Retina (tissue), 1 donor: ENCODE results near the gene ZNF324.
A peak's percentile ranks its signal among the peaks of the same experiment; 100 is the strongest.
"Not testable (repeated sequence)": the region's sequence is repeated elsewhere in the genome, so short reads cannot be mapped to it uniquely, and the experiment has no call there.

ENCODE experiments used
- DNase-seq: peaks from one replicate; pipeline ENCODE4 v3.0.0-alpha.2; 2016

The ZNF324 gene

DNA sequence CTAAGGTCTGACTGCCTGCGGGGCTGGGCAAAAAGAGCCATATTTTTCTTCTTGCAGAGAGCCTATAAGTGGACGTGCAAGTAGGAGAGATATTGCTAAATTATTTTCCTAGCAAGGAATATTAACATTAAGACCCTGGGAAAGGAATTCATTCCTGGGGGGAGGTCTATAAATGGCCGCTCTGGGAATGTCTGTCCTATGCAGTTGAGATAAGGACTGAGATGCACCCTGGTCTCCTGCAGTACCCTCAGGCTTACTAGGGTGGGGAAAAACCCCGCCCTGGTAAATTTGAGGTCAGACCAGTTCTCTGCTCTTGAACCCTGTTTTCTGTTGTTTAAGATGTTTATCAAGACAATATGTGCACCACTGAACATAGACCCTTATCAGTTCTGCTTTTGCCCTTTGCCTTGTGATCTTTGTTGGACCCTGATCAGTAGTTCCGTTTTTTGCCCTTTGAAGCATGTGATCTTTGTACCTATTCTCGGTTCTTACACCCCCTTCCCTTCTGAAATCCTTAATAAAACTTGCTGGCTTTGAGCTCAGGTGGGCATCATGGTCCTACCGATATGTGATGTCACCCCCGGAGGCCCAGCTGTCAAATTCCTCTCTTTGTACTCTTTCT is 40.8 kb downstream of the ZNF324 start:
- DNase-seq = not testable (repeated sequence)

DNA sequence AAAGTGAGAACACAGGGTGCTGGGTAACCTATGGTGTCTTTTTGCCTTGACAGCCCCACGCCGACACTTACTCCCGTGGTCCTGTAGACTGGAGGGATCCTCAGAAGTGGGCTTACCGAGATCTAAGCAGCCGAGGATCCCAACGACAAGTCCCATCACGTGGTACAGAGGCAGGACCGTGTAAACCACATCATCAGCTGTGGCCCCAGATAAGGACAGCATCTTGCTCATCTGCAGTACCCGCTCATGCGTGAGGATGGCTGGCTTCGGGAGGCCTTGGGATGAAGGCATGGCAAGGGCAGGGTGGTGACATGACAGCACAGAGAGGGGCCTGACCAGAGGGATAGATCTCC is 42.8 kb downstream of the ZNF324 start:
- DNase-seq = no peak

DNA sequence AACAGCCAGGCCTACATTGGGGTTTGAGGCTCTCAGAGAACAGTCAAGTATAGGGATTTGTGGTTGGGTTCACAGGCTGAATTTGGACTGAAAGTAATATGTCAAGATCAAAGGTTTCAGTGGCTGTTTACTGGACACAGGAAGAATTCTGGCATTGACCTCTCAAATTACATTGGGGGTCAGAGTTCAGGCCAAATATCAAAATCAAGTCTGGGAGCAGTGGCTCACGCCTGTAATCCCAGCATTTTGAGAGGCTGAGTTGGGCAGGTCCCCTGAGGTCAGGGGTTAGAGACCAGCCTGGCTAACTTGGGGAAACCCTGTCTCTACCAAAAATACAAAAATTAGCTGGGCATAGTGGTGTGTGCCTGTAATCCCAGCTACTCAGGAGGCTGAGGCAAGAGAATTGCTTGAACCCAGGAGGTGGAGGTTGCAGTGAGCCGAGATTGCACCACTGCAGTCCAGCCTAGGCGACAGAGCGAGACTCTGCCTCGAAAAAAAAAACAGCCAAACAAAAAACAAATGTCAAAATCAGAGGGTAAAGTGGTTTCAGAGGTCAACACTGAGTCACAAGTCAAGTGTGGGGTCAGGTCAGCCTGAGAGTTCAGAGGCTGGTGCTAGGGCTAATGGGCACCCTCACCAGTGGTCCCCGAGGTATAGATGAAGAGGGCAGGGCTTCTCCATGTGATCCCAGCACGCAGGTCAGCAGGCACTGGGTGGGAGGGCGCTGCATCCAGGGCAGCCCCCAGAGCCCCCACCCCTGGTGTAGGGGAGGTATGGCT is 43.4 kb downstream of the ZNF324 start:
- DNase-seq = no peak

DNA sequence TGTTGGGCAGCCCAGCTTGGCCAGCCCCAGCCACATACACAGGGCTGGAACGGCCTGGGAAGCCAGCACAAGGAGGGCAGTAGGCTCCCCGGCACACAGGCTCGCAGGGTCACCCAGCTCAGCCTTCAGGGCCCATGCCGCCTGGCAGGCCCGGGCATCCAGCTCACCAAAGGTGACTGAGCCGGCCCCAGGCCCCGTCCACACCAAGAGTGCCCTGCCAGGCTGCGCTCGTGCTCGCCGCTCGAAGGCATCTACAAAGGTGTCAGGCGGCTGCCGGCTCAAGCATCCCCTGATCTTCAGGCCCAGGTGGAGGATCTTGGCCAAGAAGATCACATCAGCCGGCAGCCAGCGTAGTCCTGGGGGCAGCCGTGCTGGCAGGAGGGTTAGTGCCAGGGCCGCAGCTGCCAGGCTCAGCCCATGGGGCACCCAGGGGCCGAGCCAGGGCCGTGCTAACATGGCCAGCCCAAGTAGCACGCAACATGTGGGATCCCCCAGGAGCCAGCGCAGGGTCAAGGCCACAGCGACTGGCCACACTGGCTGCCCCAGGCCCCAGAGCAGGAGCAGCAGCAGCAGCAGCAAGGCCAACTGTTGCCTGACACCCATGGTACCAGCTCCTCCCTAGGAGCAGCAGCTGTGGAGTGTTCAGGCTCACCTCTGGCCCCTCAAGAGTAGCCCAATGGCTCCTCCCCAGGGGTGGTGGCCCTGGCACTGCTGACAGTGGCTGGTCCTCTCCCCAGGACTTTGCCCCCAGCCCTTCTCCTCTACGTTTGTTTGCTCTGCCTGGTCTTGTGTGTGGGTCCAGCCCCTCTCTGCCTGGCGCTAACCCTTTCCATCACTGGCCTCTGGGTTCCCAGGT is 44.7 kb downstream of the ZNF324 start, which contains the start of gene SLC27A5:
TSS of gene SLC27A5 (minus strand) at position 640 of the 856 bp plus-strand sequence. CDS start at position 603, 37 bp downstream.
- DNase-seq = no peak

DNA sequence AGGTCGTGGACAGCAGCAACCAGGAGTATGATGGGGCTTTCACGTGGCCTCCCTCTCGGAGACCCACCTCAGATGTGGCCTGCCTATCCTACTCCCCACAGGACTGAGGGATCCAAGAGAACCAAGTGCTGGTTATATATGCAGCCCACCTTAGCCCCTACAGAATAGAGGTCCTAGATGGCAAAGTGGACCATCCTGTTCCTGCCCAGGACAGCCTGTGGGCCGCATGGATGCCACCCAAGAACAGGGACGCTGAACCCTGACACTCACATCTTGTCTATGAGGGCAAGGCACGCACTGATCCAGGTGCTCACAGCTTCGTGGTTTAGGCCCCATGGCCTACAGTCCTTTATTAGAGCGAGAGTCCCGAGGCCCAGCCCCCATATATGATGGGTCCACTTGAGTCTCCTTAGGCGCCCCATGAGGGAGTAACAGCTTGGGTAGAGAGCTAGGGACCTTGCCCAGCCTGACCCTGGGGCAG is 46.4 kb downstream of the ZNF324 start:
- DNase-seq = no peak

DNA sequence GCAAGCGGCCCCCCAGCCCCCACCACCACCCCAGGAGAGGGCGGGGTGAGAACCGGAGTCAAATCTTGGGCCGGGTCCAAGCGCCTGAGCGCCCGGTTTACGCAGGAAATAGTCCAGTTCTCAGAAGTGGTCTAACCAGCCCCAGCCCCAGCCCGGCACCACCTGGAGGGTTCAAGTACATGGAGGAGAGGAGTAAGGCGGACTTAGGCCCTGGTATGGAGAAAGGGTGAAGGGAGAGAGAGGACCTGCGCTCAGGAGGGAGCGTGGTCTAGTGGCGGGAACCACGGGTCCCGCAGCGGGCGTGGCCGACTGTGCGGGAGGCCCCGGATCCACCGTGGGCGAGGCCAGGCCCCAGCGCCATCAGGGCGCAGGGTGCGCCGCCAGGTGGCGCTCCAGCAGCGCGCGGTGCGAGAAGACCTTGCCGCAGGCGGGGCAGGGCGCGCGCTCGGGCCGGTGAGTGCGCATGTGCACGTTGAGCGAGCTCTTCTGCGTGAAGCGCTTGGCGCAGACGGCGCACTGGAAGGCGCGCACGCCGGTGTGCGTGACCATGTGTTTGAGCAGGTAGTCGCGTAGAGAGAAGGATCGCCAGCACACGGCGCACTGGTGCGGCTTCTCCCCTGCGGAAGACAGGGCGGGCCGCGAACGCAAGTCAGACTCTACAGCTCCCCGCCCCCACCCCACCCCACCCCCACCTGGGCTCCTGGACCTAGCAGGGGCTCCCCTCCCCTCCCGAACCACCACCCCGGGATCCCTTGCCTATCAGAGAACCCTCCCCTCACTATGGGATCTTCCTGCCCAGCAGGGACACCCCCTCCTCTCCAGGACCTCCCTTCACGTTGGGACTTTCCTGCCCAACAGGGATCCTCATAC is 47.0 kb downstream of the ZNF324 start:
- peak; percentile 93 for DNase-seq

DNA sequence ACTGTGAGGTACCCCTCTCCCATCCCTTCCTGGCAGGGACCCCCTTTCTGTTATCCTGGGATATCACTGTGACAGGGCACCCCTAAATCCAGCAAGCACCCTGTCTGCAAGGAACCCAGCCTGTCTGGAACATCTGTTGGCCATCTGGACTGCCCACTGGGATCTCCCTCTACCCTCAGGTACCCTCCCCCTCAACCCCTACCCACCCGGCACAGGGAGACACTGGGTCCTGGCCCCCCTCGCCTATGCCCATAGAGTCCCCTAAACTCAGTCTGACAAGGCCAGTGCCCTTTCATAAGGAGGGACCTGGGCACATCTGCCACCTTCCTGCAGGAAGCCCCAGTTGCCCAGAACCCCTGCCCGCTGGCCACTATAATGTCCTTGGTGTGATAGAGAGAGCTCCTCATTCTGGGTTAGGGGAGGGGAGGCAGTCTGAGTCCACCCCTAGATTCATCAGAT is 47.7 kb downstream of the ZNF324 start:
- DNase-seq = no peak

DNA sequence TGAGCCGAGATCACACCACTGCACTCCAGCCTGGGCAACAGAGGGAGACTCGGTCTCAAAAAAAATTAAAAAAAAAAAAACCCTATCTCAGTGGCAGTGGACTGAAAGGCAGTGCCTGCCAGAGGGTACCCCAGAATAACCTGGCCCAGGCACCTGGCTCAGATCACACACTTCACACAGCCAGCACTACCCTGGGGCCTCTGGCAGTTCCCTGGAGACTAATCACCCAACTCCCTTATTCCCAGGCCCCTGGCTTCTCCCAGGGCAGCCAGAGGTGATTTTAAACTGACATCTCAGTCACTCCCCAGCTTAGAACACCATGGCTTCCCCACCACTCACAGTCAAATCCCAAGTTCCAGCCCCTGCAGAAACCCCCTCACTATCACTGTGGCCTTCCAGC is 48.4 kb downstream of the ZNF324 start:
- no peak for DNase-seq

DNA sequence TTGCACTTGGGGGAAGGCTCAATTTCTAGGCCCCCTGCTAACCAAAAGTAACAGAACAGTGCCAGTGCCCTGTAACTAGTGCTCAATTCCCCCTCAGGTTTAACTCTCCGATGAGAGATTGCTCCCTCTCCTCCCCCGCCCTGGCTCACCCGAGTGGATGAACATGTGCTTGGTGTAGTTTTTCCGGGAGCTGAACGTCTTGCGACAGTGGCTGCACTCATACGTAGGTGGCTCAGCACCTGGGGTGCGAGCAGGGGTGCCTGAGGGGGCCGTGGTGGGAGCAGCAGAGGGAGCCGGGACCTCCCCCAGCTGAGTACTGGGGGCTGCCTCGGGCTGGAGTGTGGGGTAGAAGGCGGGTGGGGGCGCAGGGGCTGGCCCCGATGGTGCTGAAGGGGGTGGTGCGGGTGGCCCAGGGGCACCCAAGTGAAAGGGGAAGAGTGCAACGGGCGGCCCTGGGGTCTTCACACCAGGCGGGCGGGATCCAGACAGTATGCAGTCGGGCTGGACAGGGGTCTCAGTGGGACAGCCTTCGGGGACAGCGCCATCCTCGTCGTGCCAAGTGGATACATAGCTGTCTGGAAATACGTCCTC is 49.5 kb downstream of the ZNF324 start:
- no peak for DNase-seq

DNA sequence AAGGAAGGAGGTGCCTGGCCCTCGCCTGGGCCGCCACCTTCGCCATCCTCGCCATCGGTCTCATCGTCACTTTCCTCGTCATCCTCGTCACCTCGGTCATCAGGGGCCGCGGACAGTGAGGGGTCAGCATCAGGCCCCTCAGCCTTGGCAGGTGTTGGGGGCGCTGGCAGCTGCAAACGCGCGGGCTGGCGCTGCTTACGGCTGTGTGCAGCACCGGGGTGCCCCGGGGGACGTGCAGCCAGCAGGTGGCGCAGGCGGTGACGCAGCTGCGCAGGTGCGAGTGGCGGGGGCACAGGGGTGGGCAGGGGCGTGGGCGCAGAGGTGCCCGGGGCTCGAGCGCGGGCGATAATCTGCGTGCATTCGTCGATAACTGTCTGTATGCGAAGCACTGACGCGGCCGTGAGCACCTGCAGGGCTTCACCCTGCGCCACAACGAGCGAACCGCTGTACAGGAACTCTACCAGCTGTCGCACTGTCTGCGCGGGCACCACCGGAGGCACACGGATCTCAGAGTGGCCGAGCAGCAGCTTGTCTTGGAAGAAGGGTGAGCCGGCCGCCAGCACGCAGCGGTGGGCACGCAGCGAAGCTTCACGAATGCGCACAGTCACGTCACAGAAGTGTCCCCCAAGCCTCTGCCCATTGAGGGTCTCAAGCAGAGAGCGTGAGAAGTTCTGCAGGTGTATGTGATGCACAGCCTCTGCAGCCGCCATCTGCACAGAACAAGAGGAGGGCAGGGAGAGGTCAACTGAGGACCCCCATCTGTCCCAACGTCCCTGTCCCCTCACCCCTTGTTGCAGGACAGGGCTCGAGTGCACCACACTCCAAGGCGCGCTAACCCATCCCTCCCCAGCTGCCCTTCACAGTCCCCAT is 50.3 kb downstream of the ZNF324 start:
- DNase-seq = no peak

DNA sequence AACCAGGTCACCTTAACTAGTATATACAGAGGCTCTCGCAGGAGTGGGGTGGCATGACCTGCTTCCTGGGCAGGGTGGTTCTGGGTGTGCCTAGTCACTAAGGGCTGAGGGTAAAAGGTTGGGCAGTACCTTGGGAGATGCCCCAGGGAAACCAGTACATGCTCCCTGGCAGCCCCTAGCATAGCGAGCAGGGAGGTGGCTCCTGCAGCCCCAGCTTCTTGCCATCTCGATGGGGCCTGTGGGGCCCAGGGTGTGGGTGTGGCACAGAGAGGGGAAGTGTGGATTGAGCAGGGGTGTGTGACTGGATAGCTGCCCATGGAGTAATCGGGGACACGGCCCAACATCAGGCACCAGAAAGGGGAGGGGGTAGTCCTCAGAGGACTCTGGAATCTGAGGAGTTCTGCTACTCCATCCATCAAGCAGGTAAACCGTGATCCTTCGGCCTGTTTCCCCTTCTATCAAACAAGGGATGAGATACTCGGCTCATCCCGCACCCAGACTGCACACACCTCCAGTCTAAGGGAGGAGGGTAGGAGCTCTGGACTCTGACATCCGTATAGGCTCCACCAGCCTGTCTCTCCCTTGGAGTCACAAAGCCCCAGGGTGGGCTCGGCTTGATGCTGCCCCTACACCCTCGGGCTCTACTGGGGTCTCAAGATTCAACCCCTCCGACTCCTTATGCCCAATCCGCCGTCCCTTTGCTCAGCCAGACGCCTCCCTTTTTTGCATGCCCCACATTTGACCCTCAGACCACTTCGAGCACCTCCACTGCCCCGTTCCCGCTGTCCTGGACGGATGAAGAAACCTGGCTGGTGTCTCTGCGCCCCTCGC is 51.6 kb downstream of the ZNF324 start:
- no peak for DNase-seq

DNA sequence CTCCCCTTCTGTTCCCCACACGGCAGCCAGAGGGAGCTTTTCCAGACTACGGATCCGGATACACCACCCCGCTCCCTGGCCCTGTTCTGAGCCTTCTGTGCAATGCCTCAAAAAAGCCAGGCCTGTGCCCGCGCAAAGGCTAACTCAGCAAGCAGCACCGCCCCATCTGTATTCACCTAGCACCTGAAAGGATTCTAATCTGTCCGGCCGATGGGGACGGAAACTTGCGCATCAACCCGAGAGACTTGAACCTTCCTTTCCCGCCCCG is 52.1 kb downstream of the ZNF324 start:
- DNase-seq = peak; percentile 91

DNA sequence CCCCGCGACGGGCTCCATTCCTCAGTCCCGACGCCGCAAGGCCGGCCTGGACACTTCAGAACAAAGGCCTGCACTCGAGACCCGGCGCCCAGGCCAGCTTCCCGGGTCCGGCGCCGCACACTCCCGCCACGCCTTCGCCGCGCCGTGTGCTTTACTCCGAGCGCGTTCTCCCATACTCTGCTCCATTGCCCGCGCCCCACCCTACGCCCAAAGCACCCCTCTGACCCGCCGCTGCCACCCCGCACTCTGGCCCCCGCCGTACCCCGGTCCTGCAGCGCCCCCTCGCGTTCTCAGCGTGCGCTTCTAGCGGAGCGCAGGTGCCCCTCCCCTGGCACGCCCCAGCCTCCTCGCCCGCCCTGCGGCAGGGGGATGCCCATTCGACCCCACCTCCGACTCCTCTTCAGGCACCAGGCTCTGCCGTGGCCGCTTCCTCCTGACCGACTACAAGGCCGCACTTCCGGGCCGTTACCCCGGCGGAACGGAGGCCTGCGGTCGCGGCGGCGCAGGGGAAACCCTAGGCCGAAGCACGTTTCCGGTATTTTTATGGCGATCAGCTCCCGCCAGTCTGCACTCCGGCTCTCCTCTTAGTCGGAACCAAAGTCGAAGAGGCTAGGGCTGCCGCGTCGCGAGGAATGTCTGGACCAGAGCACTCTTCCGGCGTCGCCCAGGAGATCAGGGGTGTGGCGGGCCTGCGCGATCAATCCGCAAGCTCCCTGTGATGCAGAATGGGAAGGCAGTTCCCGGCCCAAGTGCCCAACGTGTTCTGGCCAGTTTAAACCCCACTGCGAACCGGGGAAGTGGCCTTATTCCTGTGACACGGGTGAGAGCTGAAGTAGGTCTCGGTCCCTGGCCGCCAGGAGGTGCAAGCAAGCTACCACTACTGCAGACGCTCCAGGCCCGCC is 52.7 kb downstream of the ZNF324 start, which contains the start of gene ZBTB45:
TSS of gene ZBTB45 (minus strand) at position 456 of the 902 bp plus-strand sequence. CDS start 2,137 bp downstream, outside the sequence.
- DNase-seq = peak; percentile 97

DNA sequence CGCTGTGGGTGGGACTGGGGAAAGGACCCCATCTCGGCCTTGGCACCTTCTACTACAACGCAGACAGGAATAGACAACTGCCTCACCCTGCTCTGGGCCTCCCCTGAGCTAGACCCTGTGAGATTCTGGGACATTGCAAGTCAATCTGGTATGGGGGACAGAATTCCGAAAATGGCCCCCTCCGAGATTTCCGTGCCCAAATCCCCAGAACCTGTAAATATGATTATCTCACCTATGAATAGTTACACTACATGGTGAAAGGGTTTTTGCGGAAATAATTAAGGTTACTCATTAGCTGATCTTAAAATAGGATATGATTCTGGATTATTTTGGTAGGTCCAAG is 53.3 kb downstream of the ZNF324 start:
- no peak for DNase-seq

DNA sequence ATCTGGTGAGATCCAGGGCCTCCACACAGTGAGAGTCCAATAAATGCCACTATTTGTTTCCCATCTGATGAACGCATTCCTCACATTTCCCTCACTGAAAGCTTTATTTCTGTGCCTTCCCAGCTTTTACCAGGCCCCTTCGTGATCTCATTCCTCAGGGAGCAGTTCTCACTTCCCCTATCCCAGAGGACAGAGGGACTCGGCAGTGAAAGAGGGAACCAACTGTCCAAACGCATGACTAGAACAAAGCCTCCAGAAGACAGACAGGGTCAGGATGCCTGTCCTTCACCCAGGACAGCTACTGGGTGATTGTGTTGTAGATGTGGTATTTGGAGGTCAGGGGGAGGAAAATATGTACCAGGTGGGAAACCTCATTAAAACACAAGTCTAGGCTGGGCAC is 54.8 kb downstream of the ZNF324 start:
- no peak for DNase-seq

DNA sequence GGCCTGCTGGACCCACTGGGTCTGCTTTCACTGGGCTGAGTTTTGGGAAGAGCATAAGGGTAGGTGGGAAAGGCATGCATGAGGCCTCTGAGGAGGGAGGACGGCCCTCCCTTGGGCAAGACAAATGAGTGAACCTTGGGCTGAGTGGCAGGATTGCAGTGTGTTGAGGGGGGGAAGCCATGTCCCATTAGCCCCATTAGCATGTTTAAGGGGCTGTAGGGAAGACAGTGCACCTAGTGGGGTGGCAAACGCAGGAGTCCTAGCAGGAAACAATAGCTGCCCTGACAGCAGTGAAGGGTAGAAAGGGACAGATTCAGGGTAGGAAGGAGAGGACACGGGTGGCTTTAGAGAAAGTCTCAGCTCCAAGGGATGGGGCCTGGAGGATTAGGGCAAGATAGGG is 55.8 kb downstream of the ZNF324 start:
- DNase-seq = no peak
